ENCODE data around the gene RASSF4. TPM values are rescaled to one million over a fixed set of nuclear protein-coding genes. Genes with fewer than 3 reads are reported as not detected.

Gene RASSF4
- total RNA-seq, 4 donors from 2014 or later = 23.5 to 57.7 (median 31.6) TPM

DNA sequence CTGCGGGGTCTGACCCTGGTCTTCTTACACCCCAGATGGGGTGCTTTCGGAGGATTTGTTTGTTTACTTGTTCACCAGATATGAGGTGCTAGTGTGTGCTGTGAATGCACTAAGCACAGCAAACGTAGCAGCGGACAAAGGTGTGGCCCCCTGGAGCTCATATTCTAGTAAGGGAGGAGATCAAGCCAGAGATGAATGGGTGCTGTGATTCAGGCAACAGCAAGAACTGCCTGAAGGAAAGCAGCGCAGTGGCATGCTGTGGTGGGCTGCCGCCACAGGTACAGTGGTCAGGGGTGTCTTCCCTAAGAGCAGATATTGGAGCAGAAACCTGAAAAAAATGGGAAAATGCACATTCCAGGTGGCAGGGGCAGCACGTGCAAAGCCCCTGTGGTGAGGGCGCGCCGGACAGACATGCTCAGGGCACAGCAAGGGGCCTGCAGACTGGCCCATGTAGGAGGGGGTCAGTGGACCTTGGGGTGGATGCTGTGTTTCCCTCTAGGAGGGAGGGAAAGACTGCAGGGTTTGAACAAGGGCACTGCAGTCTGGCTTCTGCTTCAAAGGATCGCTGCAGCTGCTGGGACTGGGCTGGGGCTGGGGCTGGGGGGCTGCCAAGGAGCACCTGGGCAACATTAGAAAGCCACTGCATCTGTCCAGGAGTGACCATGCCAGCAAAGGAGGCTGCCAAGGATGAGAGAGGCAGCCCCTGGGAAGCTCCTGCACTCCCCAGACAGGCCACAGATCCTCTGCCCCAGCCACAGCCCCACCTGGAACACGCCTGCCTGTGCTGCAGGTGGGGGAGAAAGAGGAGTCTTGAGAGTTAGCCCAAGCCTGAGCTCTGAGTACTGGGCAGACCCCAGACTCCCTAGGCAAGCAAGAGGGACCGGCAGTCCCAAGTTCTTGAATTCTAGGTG, 19.9 kb downstream of the RASSF4 start:
- TF ChIP-seq EP300 (IDR thresholded peaks at IDR 0.05) = no peak
- TF ChIP-seq POLR2AphosphoS5 (IDR thresholded peaks at IDR 0.05) = no peak
- no peak for TF ChIP-seq POLR2A (IDR thresholded peaks at IDR 0.05)
- TF ChIP-seq, protein P1, sequence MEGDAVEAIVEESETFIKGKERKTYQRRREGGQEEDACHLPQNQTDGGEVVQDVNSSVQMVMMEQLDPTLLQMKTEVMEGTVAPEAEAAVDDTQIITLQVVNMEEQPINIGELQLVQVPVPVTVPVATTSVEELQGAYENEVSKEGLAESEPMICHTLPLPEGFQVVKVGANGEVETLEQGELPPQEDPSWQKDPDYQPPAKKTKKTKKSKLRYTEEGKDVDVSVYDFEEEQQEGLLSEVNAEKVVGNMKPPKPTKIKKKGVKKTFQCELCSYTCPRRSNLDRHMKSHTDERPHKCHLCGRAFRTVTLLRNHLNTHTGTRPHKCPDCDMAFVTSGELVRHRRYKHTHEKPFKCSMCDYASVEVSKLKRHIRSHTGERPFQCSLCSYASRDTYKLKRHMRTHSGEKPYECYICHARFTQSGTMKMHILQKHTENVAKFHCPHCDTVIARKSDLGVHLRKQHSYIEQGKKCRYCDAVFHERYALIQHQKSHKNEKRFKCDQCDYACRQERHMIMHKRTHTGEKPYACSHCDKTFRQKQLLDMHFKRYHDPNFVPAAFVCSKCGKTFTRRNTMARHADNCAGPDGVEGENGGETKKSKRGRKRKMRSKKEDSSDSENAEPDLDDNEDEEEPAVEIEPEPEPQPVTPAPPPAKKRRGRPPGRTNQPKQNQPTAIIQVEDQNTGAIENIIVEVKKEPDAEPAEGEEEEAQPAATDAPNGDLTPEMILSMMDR (IDR thresholded peaks at IDR 0.05) = no peak
- Histone ChIP-seq H3K27ac (peak overlapping the region; percentile 43 to 94 (median 92)), H3K4me1 (peaks cover 0 to 98% (median 56%) of the 10 kb centered on the region in 3 donors), H3K36me3 (peaks cover 0 to 47% of the 10 kb centered on the region in 2 donors), H3K27me3 (no peaks in the 10 kb centered on the region), H3K4me3 (peak overlapping the region in 1 of 2 donors; percentile 65), H3K9me3 (no peaks in the 10 kb centered on the region)
- WGBS, 2 donors (ENCODE audit: low coverage in 1 of 2) = 69 to 74% methylated on average over 5 to 6 of the region's 13 CpGs
- ATAC-seq = no peak

DNA sequence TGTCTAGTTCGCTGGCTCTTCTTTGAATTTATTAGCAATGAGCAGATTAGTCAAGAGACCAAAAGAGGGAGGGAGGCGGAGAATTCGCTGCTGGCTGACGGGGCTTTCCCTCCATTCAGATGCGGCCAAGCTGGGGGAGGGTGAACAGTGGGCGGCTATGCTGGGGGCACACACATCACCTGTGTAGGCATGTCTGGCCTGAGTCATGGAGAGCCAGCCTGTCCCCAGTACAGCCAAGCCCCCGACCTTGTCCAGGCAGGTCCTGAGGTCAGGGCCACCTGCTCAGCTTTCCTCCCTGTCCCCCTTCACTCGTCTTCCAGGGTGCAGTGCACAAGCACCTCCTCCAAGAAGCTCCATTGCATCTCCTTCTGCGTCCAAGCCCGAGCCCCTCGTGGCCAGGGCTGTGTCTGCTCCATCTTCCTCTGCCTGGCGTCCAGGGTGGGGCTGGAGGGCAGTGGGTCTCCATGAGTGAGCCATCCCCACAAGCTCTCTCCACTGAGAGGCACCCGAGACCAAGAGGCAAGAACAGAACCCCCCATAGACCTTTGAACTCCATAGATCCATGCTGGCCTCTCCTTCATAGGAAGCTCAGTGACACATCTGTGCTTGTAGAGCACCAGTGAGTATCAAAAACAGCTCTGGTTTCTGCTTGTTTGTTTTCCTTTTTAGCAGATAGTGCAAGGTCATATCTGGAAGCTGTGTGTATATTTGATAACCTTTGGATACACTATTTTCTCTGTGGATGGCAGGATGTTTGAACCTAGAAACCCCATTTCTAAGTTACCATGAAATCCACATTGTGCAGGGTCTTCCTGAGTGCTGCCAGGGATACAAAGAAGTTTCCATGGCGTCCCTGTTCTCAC, 20.9 kb downstream of the RASSF4 start:
- H3K9me3 ChIP-seq = no peaks in the 10 kb centered on the region
- peak overlapping the region; percentile 8 to 94 (median 92) for H3K27ac ChIP-seq
- H3K4me3 ChIP-seq = no peak overlapping the region
- no peak for TF ChIP-seq POLR2AphosphoS5 (IDR thresholded peaks at IDR 0.05)
- TF ChIP-seq, protein P1 (IDR thresholded peaks at IDR 0.05) = no peak
- H3K36me3 ChIP-seq = peaks cover 0 to 56% of the 10 kb centered on the region in 2 donors
- 57 to 78% methylated on average over 1 to 6 of the region's 14 CpGs for WGBS, 2 donors (ENCODE audit: low coverage in 1 of 2)
- peaks cover 0 to 100% (median 62%) of the 10 kb centered on the region in 3 donors for H3K4me1 ChIP-seq
- no peaks in the 10 kb centered on the region for H3K27me3 ChIP-seq
- ATAC-seq = no peak

DNA sequence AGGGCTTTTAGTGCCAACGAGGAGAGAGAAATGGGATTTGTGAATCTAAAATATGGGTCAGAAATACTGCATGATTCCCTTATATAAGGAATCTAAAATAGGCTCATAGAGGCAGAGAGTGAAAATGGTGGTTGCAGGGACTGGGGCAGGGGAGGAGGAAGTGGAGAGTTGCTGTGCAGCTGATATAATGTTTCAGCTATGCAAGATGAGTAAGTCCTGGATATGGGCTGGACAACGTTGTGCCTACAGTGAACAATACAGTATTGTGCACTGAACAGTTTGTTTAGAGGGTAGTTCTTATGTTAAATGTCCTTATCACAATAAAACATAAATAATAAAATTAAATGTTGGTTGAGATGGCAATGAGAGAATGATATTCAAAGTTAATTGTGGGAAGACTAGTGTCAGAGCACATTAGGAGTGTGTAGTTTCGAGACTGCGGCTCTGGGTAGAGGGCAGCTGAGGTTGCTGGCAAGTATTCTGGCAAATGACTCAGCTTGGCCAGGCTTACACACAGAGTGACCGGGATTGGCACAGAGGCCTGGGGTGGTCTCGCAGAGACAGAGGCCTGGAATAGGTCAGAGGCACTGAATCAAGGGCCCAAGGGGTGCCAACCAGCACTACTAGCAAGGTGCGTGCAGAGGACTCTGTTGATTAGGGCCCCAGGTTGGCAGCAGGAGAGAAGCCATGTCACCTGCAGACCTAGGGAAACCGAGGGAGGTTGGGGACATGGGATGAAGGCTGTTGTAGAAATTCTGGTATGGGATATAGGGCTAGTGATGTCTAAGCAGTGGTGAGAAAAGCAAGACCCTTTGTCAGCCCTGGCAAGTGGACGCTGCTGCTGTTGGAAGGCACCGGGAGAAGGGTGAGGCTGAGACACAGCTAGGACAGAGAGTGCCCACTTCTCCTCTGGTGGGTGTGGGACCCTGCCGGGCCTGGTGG, 21.8 kb downstream of the RASSF4 start:
- Histone ChIP-seq H3K4me1 (peaks cover 0 to 100% (median 65%) of the 10 kb centered on the region in 3 donors), H3K36me3 (peaks cover 0 to 52% of the 10 kb centered on the region in 2 donors), H3K9me3 (no peaks in the 10 kb centered on the region), H3K4me3 (peak overlapping the region in 1 of 2 donors; percentile 1), H3K27ac (peak overlapping the region; percentile 8 to 94 (median 92)), H3K27me3 (no peaks in the 10 kb centered on the region)
- peak; percentile 20 for ATAC-seq
- WGBS, 2 donors (ENCODE audit: low coverage in 1 of 2) = 52 to 54% methylated on average over 8 to 10 of the region's 11 CpGs
- TF ChIP-seq POLR2AphosphoS5 (IDR thresholded peaks at IDR 0.05) (peak; percentile 80), POLR2A (IDR thresholded peaks at IDR 0.05) (no peak)

DNA sequence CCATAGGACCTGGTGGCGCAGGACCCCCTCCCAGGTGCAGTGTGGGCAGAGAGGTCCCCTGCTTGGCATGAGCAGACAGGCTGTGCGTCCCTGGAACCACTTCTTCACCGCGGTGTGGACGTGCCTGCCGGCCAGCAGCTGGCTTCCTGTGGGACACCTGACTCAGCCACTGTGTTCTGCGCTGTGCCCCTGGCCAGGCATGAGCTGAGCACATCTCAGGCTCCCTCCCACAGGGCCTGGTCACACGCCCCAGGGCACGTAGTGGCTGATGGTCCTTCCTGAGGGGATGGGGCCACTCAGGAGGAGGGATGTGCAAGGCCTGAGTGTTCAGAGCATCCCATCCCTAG, 22.5 kb downstream of the RASSF4 start:
- Histone ChIP-seq H3K9me3 (no peaks in the 10 kb centered on the region), H3K36me3 (peaks cover 0 to 50% of the 10 kb centered on the region in 2 donors), H3K4me3 (peak overlapping the region in 1 of 2 donors; percentile 1), H3K27ac (peak overlapping the region in 3 of 4 donors; percentile 90 to 94 (median 93)), H3K27me3 (no peaks in the 10 kb centered on the region), H3K4me1 (peaks cover 0 to 96% (median 68%) of the 10 kb centered on the region in 3 donors)
- no CpG with 5 or more reads among the region's 9 CpGs for WGBS, 2 donors (ENCODE audit: low coverage in 1 of 2)
- TF ChIP-seq POLR2A (IDR thresholded peaks at IDR 0.05) (no peak), POLR2AphosphoS5 (IDR thresholded peaks at IDR 0.05) (peak; percentile 39)
- ATAC-seq = no peak

DNA sequence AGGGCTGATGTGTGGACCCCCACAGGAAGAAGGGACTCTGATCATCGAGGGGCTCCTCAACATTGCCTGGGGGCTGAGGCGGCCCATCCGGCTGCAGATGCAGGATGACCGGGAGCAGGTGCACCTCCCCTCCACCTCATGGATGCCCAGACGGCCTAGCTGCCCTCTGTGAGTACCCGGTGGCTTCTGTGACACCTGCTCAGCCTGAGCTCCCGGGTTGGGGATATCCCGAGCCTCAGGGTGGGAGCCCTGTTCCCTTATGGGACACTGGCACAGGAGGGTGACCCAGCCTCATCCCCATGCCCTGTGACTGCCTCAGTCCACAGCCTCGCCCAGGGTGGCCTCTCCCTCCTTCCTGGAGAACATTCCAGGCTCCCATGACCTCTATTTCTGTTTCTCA, 22.9 kb downstream of the RASSF4 start:
- peak overlapping the region in 3 of 4 donors; percentile 90 to 94 (median 93) for H3K27ac ChIP-seq
- WGBS, 2 donors (ENCODE audit: low coverage in 1 of 2) = 42% methylated on average over 3 of the region's 9 CpGs; no CpG with 5 or more reads in 1 of the 2 donors
- H3K9me3 ChIP-seq = no peaks in the 10 kb centered on the region
- TF ChIP-seq, protein P1 (IDR thresholded peaks at IDR 0.05) = no peak
- TF ChIP-seq EP300 (IDR thresholded peaks at IDR 0.05) (no peak), POLR2AphosphoS5 (IDR thresholded peaks at IDR 0.05) (no peak), POLR2A (IDR thresholded peaks at IDR 0.05) (no peak)
- H3K4me1 ChIP-seq = peaks cover 0 to 91% (median 70%) of the 10 kb centered on the region in 3 donors
- no peaks in the 10 kb centered on the region for H3K27me3 ChIP-seq
- ATAC-seq = no peak
- H3K36me3 ChIP-seq = peaks cover 0 to 50% of the 10 kb centered on the region in 2 donors
- no peak overlapping the region for H3K4me3 ChIP-seq
